Endothelial cell of umbilical vein (primary cell): ENCODE results near the gene HOXD3. TPM values are rescaled to one million over a fixed set of nuclear protein-coding genes. Genes with fewer than 3 reads are reported as not detected.

ENCODE experiments used
- BruUV-seq: library from RNA; stranded (reverse); fragments of 400-500 nt; replicated peaks from 2 replicates; lab custom pipeline; 2021; lab: Mats Ljungman, UMichigan
- CTCF ChIA-PET: fragments of 300-600, 350-600 bp; sonication (Branson Sonifier 250); formaldehyde crosslinking; loops from one replicate; lab custom pipeline; 2021; ENCODE audit warnings: antibody characterized with exemption, inconsistent platforms; lab: Charles Lee
- POLR2A ChIA-PET: fragments of 300-600, 350-600 bp; sonication (Branson Sonifier 250); formaldehyde crosslinking; loops from one replicate; lab custom pipeline; 2021; ENCODE audit warnings: antibody characterized with exemption, inconsistent platforms; lab: Charles Lee
- DNase-seq: peaks from one replicate; pipeline ENCODE4 v3.0.0-alpha.2; 2011; ENCODE audit warnings: low read depth, low spot score
- FAIRE-seq: peaks from 2 replicates; lab custom pipeline; 2011; peaks lifted over from hg19 to GRCh38; lab: Jason Lieb, UNC
- H2AFZ ChIP-seq: 2 replicates; pipeline ENCODE4 v1.6.0; 2012; ENCODE audit warnings: low read depth, low read length, control low read depth, inconsistent platforms
- H3K27ac ChIP-seq: 2 replicates; pipeline ENCODE4 v1.5.1; 2011; ENCODE audit warnings: low read depth, mild to moderate bottlenecking, control low read depth, low read length, moderate library complexity; ENCODE audit not compliant: insufficient read depth
- H3K27me3 ChIP-seq, 2 experiments: 2 replicates each; pipeline versions ENCODE4 v1.6.0 to v1.6.1; 2011; ENCODE audit warnings: low read length in 2 of 2, mixed read lengths in 1 of 2; ENCODE audit not compliant: control insufficient read depth in 2 of 2, insufficient read depth in 2 of 2
- H3K36me3 ChIP-seq, 2 experiments: 2 replicates in 1 of 2; 3 replicates in 1 of 2; pipeline ENCODE4 v1.5.1; 2011; ENCODE audit warnings: low read length in 2 of 2, mild to moderate bottlenecking in 1 of 2, moderate library complexity in 1 of 2; ENCODE audit not compliant: control insufficient read depth in 2 of 2, insufficient read depth in 2 of 2; ENCODE audit errors: extremely low read depth in 1 of 2
- H3K4me1 ChIP-seq: 3 replicates; pipeline ENCODE4 v1.5.1; 2011; ENCODE audit warnings: mild to moderate bottlenecking, low read length; ENCODE audit not compliant: control insufficient read depth, insufficient read depth; ENCODE audit errors: extremely low read depth
- H3K4me2 ChIP-seq: 2 replicates; pipeline ENCODE4 v1.6.1; 2011; ENCODE audit warnings: low read length, control low read depth, mixed read lengths; ENCODE audit not compliant: insufficient read depth
- H3K4me3 ChIP-seq, 3 experiments: fragments of 200-600 bp in 1 of 3; sonication (generic), shearing (Covaris generic) in 1 of 3; replicated peaks in 1 of 3; 2 replicates each; pipeline ENCODE4 v1.5.1; 2011 to 2016; ENCODE audit warnings: control low read depth in 3 of 3, low read length in 3 of 3, mild to moderate bottlenecking in 2 of 3, inconsistent platforms in 1 of 3, low read depth in 1 of 3, moderate library complexity in 1 of 3; ENCODE audit not compliant: insufficient read depth in 1 of 3
- H3K79me2 ChIP-seq: 2 replicates; pipeline ENCODE4 v1.6.0; 2012; ENCODE audit warnings: low read length, inconsistent platforms; ENCODE audit not compliant: control insufficient read depth, insufficient read depth
- H3K9ac ChIP-seq: replicated peaks from 2 replicates; pipeline ENCODE3; 2011; ENCODE audit warnings: low read length, control low read depth; ENCODE audit not compliant: insufficient read depth; ENCODE audit errors: extremely low read depth
- H3K9me1 ChIP-seq: replicated peaks from 3 replicates; pipeline ENCODE4 v1.6.0; 2011; ENCODE audit warnings: mild to moderate bottlenecking, low read length; ENCODE audit not compliant: control insufficient read depth, insufficient read depth; ENCODE audit errors: extremely low read depth
- H3K9me3 ChIP-seq: replicated peaks from 2 replicates; pipeline ENCODE4 v1.5.1; 2012; ENCODE audit warnings: low read length, inconsistent platforms; ENCODE audit not compliant: control insufficient read depth, insufficient read depth
- H4K20me1 ChIP-seq: replicated peaks from 2 replicates; pipeline ENCODE3; 2011; ENCODE audit warnings: mild to moderate bottlenecking, low read length; ENCODE audit not compliant: control insufficient read depth, insufficient read depth; ENCODE audit errors: extremely low read depth
- EZH2 ChIP-seq: IDR thresholded peaks from 2 replicates; pipeline ENCODE4 v1.6.1; 2012; ENCODE audit warnings: borderline replicate concordance, low read depth, mild to moderate bottlenecking, moderate library complexity, low read length, inconsistent platforms; ENCODE audit not compliant: severe bottlenecking
- FOS ChIP-seq: IDR thresholded peaks from 2 replicates; pipeline ENCODE4 v1.6.1; 2011; ENCODE audit warnings: mild to moderate bottlenecking, low read length, moderate library complexity, borderline replicate concordance; ENCODE audit not compliant: insufficient read depth
- GATA2 ChIP-seq: IDR thresholded peaks from 2 replicates; pipeline ENCODE4 v1.7.0; 2011; ENCODE audit warnings: low read depth, mild to moderate bottlenecking, moderate library complexity, mixed read lengths, low read length; ENCODE audit not compliant: insufficient read length, insufficient read depth
- JUN ChIP-seq: IDR thresholded peaks from 2 replicates; pipeline ENCODE4 v1.6.1; 2011; ENCODE audit warnings: borderline replicate concordance, low read depth; ENCODE audit not compliant: insufficient read length, insufficient read depth
- MYC ChIP-seq: IDR thresholded peaks from one replicate; pipeline ENCODE4 v1.6.1; 2011; ENCODE audit warnings: mild to moderate bottlenecking, low read depth, low read length
- POLR2A ChIP-seq: IDR thresholded peaks from 2 replicates; pipeline ENCODE4 v1.6.1; 2012; ENCODE audit warnings: low read depth, mild to moderate bottlenecking, control low read depth, low read length
- POLR2AphosphoS5 ChIP-seq: IDR thresholded peaks from 2 replicates; pipeline ENCODE4 v1.6.1; 2012; ENCODE audit warnings: low read depth, mild to moderate bottlenecking, control low read depth, low read length, moderate library complexity; ENCODE audit not compliant: insufficient read depth
- dilution Hi-C: fragments of 300-500 bp; cut with MboI; formaldehyde crosslinking; loops from one replicate; pipeline ENCODE4 v1.15.0; 2019; ENCODE audit warnings: low sequenced_read_pairs; ENCODE audit not compliant: extremely low pct_ligation_motif_present
- intact Hi-C: fragments of 100-400 bp; cut with micrococcal nuclease; formaldehyde crosslinking; loops from one replicate; pipeline ENCODE4 v1.10.0; 2022
- polyA plus RNA-seq, 4 experiments: library from polyadenylated mRNA; depleted of rRNA in 3 of 4; stranded (reverse) in 3 of 4; unstranded in 1 of 4; fragments of >200 nt; gene quantifications; 2 replicates each; pipeline versions ENCODE4 v1.2.1 to v1.2.3, GENCODE V29; 2011 to 2012; ENCODE audit warnings: missing spikeins in 1 of 4
- total RNA-seq: library from RNA; stranded (reverse); gene quantifications from 2 replicates; pipeline ENCODE4 v1.2.3, GENCODE V29; 2021
- TF ChIP-seq, protein P1 (sequence below), 2 donors: IDR thresholded peaks; 1 replicate in 1 of 2; 2 replicates in 1 of 2; pipeline ENCODE4 v1.5.1; 2011; ENCODE audit warnings: low read length in 2 of 2, mild to moderate bottlenecking in 2 of 2, moderate library complexity in 2 of 2, control low read depth in 1 of 2, inconsistent platforms in 1 of 2, low read depth in 1 of 2; ENCODE audit not compliant: insufficient read depth in 1 of 2; ENCODE audit errors: extremely low read depth in 1 of 2
- TF ChIP-seq, protein P2 (sequence below): IDR thresholded peaks from 2 replicates; pipeline ENCODE4 v1.6.1; 2011; ENCODE audit not compliant: insufficient read depth, insufficient read length

Gene HOXD3
- total and polyA plus RNA-seq, 2 donors (not counting 3 experiments of a cell fraction or from before 2014, with no cell fraction given): 2.9 to 20.9 TPM

DNA sequence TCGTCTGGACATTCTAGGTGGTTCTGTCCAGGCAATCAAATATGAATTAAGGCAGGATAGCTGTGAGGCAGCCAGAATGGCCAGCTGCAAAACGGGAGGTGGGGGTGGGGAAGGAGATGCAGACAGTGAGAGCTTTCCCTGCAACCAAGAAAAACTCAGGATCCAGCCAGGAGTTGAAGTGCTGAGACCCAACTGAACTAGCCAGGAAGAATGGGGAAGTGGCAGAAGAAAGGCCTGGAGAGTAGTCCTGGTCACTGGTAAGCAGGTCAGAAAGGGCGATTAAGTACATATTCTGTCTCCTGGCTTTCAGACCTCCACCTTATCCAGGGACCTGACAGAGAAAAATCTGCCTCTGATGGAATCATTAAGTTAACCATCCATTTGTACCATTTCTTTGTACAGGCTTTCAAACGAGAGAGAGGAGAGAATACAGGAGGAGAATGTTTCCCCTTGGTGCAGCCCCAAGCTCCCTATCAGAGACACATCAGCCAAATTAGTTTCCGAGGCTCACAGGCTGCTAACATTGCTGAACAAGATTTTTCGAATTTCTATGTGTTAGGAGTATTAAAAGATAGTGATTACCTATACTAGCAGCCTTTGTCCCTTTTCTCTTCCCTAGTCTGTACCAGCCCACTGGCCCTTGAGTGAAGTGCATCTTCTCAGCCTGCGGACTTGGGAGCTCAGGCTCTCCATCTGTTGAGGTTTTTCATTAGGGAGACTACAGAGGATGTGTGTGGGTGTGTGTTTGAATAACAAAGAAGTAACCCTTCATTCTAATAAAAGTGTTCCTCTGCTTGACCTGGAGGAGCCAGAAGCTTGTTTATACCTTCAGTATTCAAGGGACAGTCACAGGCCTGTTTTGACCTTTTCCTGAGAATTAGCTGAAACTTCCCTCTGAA, 18.9 kb downstream of the HOXD3 start:
- Histone ChIP-seq H3K27ac (no peak overlapping the region), H4K20me1 (no peaks in the 10 kb centered on the region), H3K4me1 (peaks cover 24% of the 10 kb centered on the region), H3K36me3 (no peaks in the 10 kb centered on the region), H3K27me3 (no peaks in the 10 kb centered on the region), H3K4me2 (no peak overlapping the region), H3K9me3 (no peaks in the 10 kb centered on the region), H3K4me3 (no peak overlapping the region), H2AFZ (no peak overlapping the region), H3K9me1 (no peaks in the 10 kb centered on the region), H3K9ac (no peak overlapping the region), H3K79me2 (no peaks in the 10 kb centered on the region)
- FAIRE-seq (no peak), DNase-seq (no peak)
- dilution Hi-C loops: no loop called here
- ChIA-PET CTCF (interaction anchor here (0.9 to 1.3 kb wide), 2 partner anchors 11 to 14 kb away, joined by 3 read pairs; no protein-coding TSS in a partner anchor), POLR2A (no interaction called here)
- intact Hi-C loops: loop anchor here (5.0 kb wide), 1 partner anchor 341 kb away; no protein-coding TSS in a partner anchor
- no TSS peak for BruUV-seq
- TF ChIP-seq FOS (no peak), GATA2 (no peak), JUN (no peak), MYC (no peak), POLR2AphosphoS5 (no peak), POLR2A (no peak), EZH2 (no peak)
- TF ChIP-seq, protein P1, sequence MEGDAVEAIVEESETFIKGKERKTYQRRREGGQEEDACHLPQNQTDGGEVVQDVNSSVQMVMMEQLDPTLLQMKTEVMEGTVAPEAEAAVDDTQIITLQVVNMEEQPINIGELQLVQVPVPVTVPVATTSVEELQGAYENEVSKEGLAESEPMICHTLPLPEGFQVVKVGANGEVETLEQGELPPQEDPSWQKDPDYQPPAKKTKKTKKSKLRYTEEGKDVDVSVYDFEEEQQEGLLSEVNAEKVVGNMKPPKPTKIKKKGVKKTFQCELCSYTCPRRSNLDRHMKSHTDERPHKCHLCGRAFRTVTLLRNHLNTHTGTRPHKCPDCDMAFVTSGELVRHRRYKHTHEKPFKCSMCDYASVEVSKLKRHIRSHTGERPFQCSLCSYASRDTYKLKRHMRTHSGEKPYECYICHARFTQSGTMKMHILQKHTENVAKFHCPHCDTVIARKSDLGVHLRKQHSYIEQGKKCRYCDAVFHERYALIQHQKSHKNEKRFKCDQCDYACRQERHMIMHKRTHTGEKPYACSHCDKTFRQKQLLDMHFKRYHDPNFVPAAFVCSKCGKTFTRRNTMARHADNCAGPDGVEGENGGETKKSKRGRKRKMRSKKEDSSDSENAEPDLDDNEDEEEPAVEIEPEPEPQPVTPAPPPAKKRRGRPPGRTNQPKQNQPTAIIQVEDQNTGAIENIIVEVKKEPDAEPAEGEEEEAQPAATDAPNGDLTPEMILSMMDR (IDR thresholded peaks at IDR 0.05; ENCODE audit: extremely low read depth in 1 of 2, insufficient read depth in 1 of 2, low read depth in 1 of 2, low read length in 2 of 2): no peak
- TF ChIP-seq, protein P2, sequence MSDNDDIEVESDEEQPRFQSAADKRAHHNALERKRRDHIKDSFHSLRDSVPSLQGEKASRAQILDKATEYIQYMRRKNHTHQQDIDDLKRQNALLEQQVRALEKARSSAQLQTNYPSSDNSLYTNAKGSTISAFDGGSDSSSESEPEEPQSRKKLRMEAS: no peak
